Measurements from ENCODE around the gene SYNGR1. TPM values are rescaled to one million over a fixed set of nuclear protein-coding genes. Genes with fewer than 3 reads are reported as not detected.

The SYNGR1 gene
- total and polyA plus RNA-seq, 2 of the 8 experiments (the other 6 are each of a cell fraction or from before 2014, with no cell fraction given), result 32.5 to 84.7 TPM

- TF ChIP-seq CHD7 (IDR thresholded peaks at IDR 0.05; ENCODE audit: insufficient replicate concordance, low read length) (no peak), BRCA1 (IDR thresholded peaks at IDR 0.05; ENCODE audit: low read depth, low read length) (no peak)
Observed at GRCh38 chr22:39408807-39409206, 59.0 kb downstream of the SYNGR1 start (continued).
